HCT116 (cell line): ENCODE results near the gene ADGRE1. TPM values are rescaled to one million over a fixed set of nuclear protein-coding genes. Genes with fewer than 3 reads are reported as not detected.

Experiments
- ATAC-seq: fragments of 200-7000 bp; cut with Tn5 transposase; 2 replicates; pipeline ENCODE4 v1.9.1; 2020; ENCODE audit warnings: mild to moderate bottlenecking, moderate library complexity
- BruUV-seq: library from RNA; stranded (reverse); fragments of 400-500 nt; replicated peaks from 2 replicates; lab custom pipeline; 2021; lab: Mats Ljungman, UMichigan
- CTCF ChIA-PET: fragments of 300-600 bp; sonication (Branson Sonifier 250); formaldehyde crosslinking; loops from one replicate; lab custom pipeline; 2021; ENCODE audit warnings: antibody characterized with exemption; lab: Charles Lee
- POLR2A ChIA-PET: fragments of 300-600, 350-600 bp; sonication (Branson Sonifier 250); formaldehyde crosslinking; loops from one replicate; lab custom pipeline; 2021; ENCODE audit warnings: antibody characterized with exemption; lab: Charles Lee
- RAD21 ChIA-PET, 2 experiments: fragments of 300-600 bp; sonication (Branson Sonifier 250); formaldehyde crosslinking; loops; one replicate each; lab custom pipeline; 2023; ENCODE audit warnings: low total read pairs in 2 of 2; ENCODE audit not compliant: uncharacterized antibody in 2 of 2, unreplicated experiment in 2 of 2, low non-redundant PET in 1 of 2; lab: Charles Lee
- DNase-seq: peaks from one replicate; pipeline ENCODE4 v3.0.0-alpha.2; 2010; ENCODE audit warnings: low read depth, low spot score
- H2AFZ ChIP-seq: fragments of 200-600 bp; shearing (Covaris generic), sonication (generic); 2 replicates; pipeline ENCODE4 v1.6.1; 2017; ENCODE audit warnings: low read depth, mixed run types, mixed read lengths, antibody characterized with exemption, low read length; ENCODE audit not compliant: poor library complexity, severe bottlenecking
- H3K27ac ChIP-seq: 2 replicates; pipeline ENCODE4 v1.5.1; 2012; ENCODE audit warnings: low read depth, low read length
- H3K27me3 ChIP-seq: fragments of 200-600 bp; sonication (generic); 2 replicates; pipeline ENCODE4 v1.6.1; 2016; ENCODE audit warnings: mixed run types, low read length, mixed read lengths; ENCODE audit not compliant: insufficient read depth
- H3K36me3 ChIP-seq, 2 experiments: fragments of 200-500 bp in 1 of 2; fragments of 200-600 bp in 1 of 2; sonication (Bioruptor generic) in 1 of 2; sonication (generic) in 1 of 2; 2 replicates each; pipeline versions ENCODE4 v1.5.1 to v1.6.1; 2014 to 2016; ENCODE audit warnings: low read length in 2 of 2, inconsistent platforms in 1 of 2, mixed read lengths in 1 of 2, mixed run types in 1 of 2; ENCODE audit not compliant: insufficient read depth in 2 of 2, control insufficient read depth in 1 of 2
- H3K4me1 ChIP-seq, 2 experiments: fragments of 200-600 bp in 1 of 2; sonication (generic) in 1 of 2; 2 replicates each; pipeline versions ENCODE4 v1.5.1 to v1.6.1; 2012 to 2017; ENCODE audit warnings: low read length in 2 of 2, inconsistent platforms in 1 of 2, mild to moderate bottlenecking in 1 of 2, mixed read lengths in 1 of 2, mixed run types in 1 of 2, moderate library complexity in 1 of 2; ENCODE audit not compliant: insufficient read depth in 2 of 2, control insufficient read depth in 1 of 2
- H3K4me2 ChIP-seq: fragments of 200-600 bp; sonication (generic); 2 replicates; pipeline ENCODE4 v1.6.1; 2017; ENCODE audit warnings: mixed run types, low read length, mixed read lengths
- H3K4me3 ChIP-seq, 2 experiments: fragments of 200-600 bp in 1 of 2; sonication (generic) in 1 of 2; replicated peaks in 1 of 2; 2 replicates each; pipeline ENCODE4 v1.5.1; 2011 to 2016; ENCODE audit warnings: low read length in 2 of 2, control low read depth in 1 of 2, low read depth in 1 of 2, mild to moderate bottlenecking in 1 of 2, mixed read lengths in 1 of 2, mixed run types in 1 of 2
- H3K79me2 ChIP-seq: fragments of 200-600 bp; sonication (generic); 2 replicates; pipeline ENCODE4 v1.6.1; 2017; ENCODE audit warnings: mild to moderate bottlenecking, mixed run types, low read length, moderate library complexity, mixed read lengths; ENCODE audit not compliant: insufficient read depth
- H3K9ac ChIP-seq: fragments of 200-600 bp; sonication (generic); 2 replicates; pipeline ENCODE4 v1.6.1; 2016; ENCODE audit warnings: low read length, mixed read lengths
- H3K9me2 ChIP-seq: fragments of 200-600 bp; sonication (generic), shearing (Covaris generic); 2 replicates; pipeline ENCODE4 v1.6.1; 2017; ENCODE audit warnings: mixed run types, mild to moderate bottlenecking, moderate library complexity; ENCODE audit not compliant: insufficient read depth
- H3K9me3 ChIP-seq, 2 experiments: fragments of 200-500 bp in 1 of 2; fragments of 200-600 bp in 1 of 2; sonication (Bioruptor generic) in 1 of 2; sonication (generic) in 1 of 2; 2 replicates each; pipeline ENCODE4 v1.6.1; 2014 to 2017; ENCODE audit warnings: low read length in 2 of 2, mixed read lengths in 2 of 2, inconsistent platforms in 1 of 2, low read depth in 1 of 2, mild to moderate bottlenecking in 1 of 2, mixed run types in 1 of 2, moderate library complexity in 1 of 2; ENCODE audit not compliant: control insufficient read depth in 1 of 2, insufficient read depth in 1 of 2
- H4K20me1 ChIP-seq: fragments of 200-600 bp; sonication (generic), shearing (Covaris generic); 2 replicates; pipeline ENCODE4 v1.6.1; 2017; ENCODE audit warnings: mixed run types, mild to moderate bottlenecking, moderate library complexity; ENCODE audit not compliant: insufficient read depth
- CBX3 ChIP-seq: IDR thresholded peaks from 2 replicates; pipeline ENCODE4 v1.6.1; 2012; ENCODE audit warnings: low read depth
- EGR1 ChIP-seq: IDR thresholded peaks from 2 replicates; pipeline ENCODE4 v1.6.1; 2012; ENCODE audit warnings: low read depth
- ELF1 ChIP-seq: IDR thresholded peaks from 2 replicates; pipeline ENCODE4 v1.6.1; 2012; ENCODE audit warnings: low read depth, borderline replicate concordance
- EZH2phosphoT487 ChIP-seq: fragments of 200-600 bp; IDR thresholded peaks from 2 replicates; pipeline ENCODE4 v1.6.1; 2018; ENCODE audit warnings: antibody characterized with exemption, borderline replicate concordance
- FOSL1 ChIP-seq: IDR thresholded peaks from 2 replicates; pipeline ENCODE4 v1.6.1; 2012; ENCODE audit warnings: low read depth
- POLR2A ChIP-seq: IDR thresholded peaks from 2 replicates; pipeline ENCODE4 v1.7.0; 2011; ENCODE audit warnings: borderline replicate concordance; ENCODE audit not compliant: insufficient read depth, insufficient read length; ENCODE audit errors: extremely low read depth
- RAD21 ChIP-seq: IDR thresholded peaks from 2 replicates; pipeline ENCODE4 v1.6.1; 2012; ENCODE audit warnings: low read depth, mild to moderate bottlenecking
- SP1 ChIP-seq: IDR thresholded peaks from 2 replicates; pipeline ENCODE4 v1.6.1; 2012; ENCODE audit warnings: low read depth
- SRF ChIP-seq: IDR thresholded peaks from 2 replicates; pipeline ENCODE4 v1.6.1; 2012; ENCODE audit warnings: low read depth
- TCF7L2 ChIP-seq: IDR thresholded peaks from 2 replicates; pipeline ENCODE4 v1.7.0; 2011; ENCODE audit warnings: borderline replicate concordance, inconsistent platforms; ENCODE audit not compliant: insufficient read depth, insufficient read length; ENCODE audit errors: extremely low read depth
- ZNF274 ChIP-seq: fragments of 200-500 bp; sonication (Bioruptor generic); IDR thresholded peaks from 2 replicates; pipeline ENCODE4 v1.6.1; 2014; ENCODE audit warnings: mild to moderate bottlenecking, low read depth, low read length, inconsistent platforms
- intact Hi-C: fragments of 100-400 bp; cut with micrococcal nuclease; formaldehyde crosslinking; loops from 2 replicates; pipeline ENCODE4 v1.10.0; 2022
- total RNA-seq: library from RNA; stranded (reverse); gene quantifications from one replicate; pipeline ENCODE4 v1.2.1, GENCODE V29; 2021; ENCODE audit not compliant: unreplicated experiment
- TF ChIP-seq, protein P1 (sequence below): IDR thresholded peaks from 2 replicates; pipeline ENCODE4 v1.6.1; 2012
- TF ChIP-seq, protein P2 (sequence below): IDR thresholded peaks from 2 replicates; pipeline ENCODE4 v1.6.1; 2011; ENCODE audit warnings: mild to moderate bottlenecking, low read length, moderate library complexity; ENCODE audit not compliant: insufficient replicate concordance; ENCODE audit errors: extremely low read depth
- TF ChIP-seq, protein P3 (sequence below), 3 experiments: fragments of 200-600 bp in 1 of 3; sonication (generic) in 1 of 3; IDR thresholded peaks in 2 of 3; conservative IDR thresholded peaks in 1 of 3; 2 replicates each; pipeline ENCODE4 v1.5.1; 2012 to 2017; ENCODE audit warnings: low read depth in 2 of 3, low read length in 2 of 3, antibody characterized with exemption in 1 of 3, borderline replicate concordance in 1 of 3, control low read depth in 1 of 3, mild to moderate bottlenecking in 1 of 3, mixed read lengths in 1 of 3, mixed run types in 1 of 3, moderate library complexity in 1 of 3; ENCODE audit not compliant: insufficient read depth in 1 of 3

Gene ADGRE1
- total RNA-seq, 1 experiment from 2014 or later: not detected

DNA sequence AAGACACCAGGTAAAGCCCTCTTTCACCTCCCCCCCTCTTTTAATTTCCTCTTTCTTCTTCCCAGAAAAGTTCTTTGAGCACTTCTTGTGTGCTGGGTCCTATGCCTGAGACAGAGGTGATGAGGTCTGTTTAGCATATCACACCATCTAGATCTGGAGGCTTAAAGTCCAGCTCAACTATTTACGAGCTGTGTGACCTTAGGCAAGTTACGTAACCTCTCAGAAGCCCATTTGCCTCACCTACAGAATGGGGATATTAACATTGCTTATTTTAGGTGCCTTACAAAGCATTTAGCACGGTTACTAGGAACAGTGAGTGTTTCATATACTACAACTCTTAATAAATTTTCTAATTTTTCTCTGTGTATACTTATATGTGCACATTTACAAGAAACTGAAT is 47.7 kb downstream of the ADGRE1 start (continued):
- no peak for TF ChIP-seq RAD21

DNA sequence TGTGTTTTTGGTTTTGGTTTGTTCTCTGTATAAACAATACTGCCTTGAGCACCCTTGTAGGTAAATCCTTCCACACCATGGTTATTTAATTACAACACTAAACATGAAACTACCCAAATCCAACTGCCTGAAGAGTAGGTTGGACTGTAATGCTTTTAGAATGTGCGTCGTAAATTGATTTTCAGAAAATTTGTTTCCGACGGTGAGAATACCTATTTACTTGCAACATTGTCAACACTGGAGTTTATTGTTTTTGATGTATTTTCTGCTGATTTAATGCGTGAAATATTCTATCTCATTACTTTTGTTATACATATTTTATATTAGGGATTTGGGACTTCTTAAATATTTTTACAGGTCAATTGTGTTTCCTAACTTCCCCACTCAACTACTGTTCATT is 48.2 kb downstream of the ADGRE1 start:
- no peak overlapping the region for H3K4me2 ChIP-seq
- BruUV-seq: no TSS peak
- no peaks in the 10 kb centered on the region for H3K9me2 ChIP-seq
- H3K79me2 ChIP-seq: no peaks in the 10 kb centered on the region
- no peak for ATAC-seq
- H3K27me3 ChIP-seq: no peaks in the 10 kb centered on the region
- H3K36me3 ChIP-seq: no peaks in the 10 kb centered on the region
- H3K27ac ChIP-seq: no peak overlapping the region
- RAD21 ChIA-PET: no interaction called here
- intact Hi-C loops: no loop called here
- no peaks in the 10 kb centered on the region for H4K20me1 ChIP-seq
- no peaks in the 10 kb centered on the region for H3K4me1 ChIP-seq
- TF ChIP-seq FOSL1 (no peak), TCF7L2 (no peak), RAD21 (no peak), ELF1 (no peak), SP1 (no peak)
- TF ChIP-seq, protein P1, sequence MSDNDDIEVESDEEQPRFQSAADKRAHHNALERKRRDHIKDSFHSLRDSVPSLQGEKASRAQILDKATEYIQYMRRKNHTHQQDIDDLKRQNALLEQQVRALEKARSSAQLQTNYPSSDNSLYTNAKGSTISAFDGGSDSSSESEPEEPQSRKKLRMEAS: no peak
- H2AFZ ChIP-seq: no peak overlapping the region
- no peak overlapping the region for H3K9ac ChIP-seq
- CTCF ChIA-PET: no interaction called here
- POLR2A ChIA-PET: no interaction called here
- H3K9me3 ChIP-seq: no peaks in the 10 kb centered on the region
- no peak for DNase-seq
- no peak overlapping the region for H3K4me3 ChIP-seq

DNA sequence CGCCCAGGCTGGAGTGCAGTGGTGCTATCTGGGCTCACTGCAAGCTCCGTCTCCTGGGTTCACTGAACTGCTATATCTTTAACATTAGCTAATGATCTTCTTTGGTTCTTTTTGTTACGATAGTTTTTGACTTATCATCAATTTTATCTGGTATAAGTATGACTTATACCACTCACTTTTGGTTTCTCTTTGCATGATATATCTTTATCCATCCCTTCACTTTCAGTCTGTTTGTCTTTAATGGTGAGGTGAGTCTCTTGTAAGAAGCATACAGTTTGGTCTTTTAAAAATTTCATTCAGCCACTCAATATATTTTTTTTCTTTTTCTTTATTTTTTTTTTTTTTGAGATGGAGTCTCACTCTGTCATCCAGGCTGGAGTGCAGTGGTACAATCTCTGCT is 58.4 kb downstream of the ADGRE1 start:
- DNase-seq (no peak), ATAC-seq (no peak)
- H3K27me3 ChIP-seq: no peaks in the 10 kb centered on the region
- H3K4me1 ChIP-seq: peaks cover 0 to 7% of the 10 kb centered on the region in 2 experiments; a peak in 2 of 4 replicates
- no peak overlapping the region for H3K4me3 ChIP-seq
- no peaks in the 10 kb centered on the region for H3K9me2 ChIP-seq
- POLR2A ChIA-PET: no interaction called here
- H3K9ac ChIP-seq: no peak overlapping the region
- no peaks in the 10 kb centered on the region for H3K79me2 ChIP-seq
- CTCF ChIA-PET: interaction anchor here (1.3 kb wide), 1 partner anchor 18 kb away, joined by 3 read pairs; no protein-coding TSS in a partner anchor
- no peaks in the 10 kb centered on the region for H4K20me1 ChIP-seq
- H3K36me3 ChIP-seq: no peaks in the 10 kb centered on the region
- RAD21 ChIA-PET: no interaction called here
- no TSS peak for BruUV-seq
- no peak overlapping the region for H3K27ac ChIP-seq
- intact Hi-C loops: loop anchor here (10.0 kb wide), 1 partner anchor 399 kb away; the partner anchor contains the start of gene ARHGEF18
- H2AFZ ChIP-seq: no peak overlapping the region
- no peaks in the 10 kb centered on the region for H3K9me3 ChIP-seq
- H3K4me2 ChIP-seq: no peak overlapping the region
- TF ChIP-seq, protein P1: no peak
- TF ChIP-seq POLR2A (no peak), SRF (no peak), RAD21 (no peak), ELF1 (no peak), FOSL1 (no peak), EZH2phosphoT487 (no peak), CBX3 (no peak), ZNF274 (no peak), EGR1 (no peak)
- TF ChIP-seq, protein P2, sequence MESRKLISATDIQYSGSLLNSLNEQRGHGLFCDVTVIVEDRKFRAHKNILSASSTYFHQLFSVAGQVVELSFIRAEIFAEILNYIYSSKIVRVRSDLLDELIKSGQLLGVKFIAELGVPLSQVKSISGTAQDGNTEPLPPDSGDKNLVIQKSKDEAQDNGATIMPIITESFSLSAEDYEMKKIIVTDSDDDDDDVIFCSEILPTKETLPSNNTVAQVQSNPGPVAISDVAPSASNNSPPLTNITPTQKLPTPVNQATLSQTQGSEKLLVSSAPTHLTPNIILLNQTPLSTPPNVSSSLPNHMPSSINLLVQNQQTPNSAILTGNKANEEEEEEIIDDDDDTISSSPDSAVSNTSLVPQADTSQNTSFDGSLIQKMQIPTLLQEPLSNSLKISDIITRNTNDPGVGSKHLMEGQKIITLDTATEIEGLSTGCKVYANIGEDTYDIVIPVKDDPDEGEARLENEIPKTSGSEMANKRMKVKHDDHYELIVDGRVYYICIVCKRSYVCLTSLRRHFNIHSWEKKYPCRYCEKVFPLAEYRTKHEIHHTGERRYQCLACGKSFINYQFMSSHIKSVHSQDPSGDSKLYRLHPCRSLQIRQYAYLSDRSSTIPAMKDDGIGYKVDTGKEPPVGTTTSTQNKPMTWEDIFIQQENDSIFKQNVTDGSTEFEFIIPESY: no peak
- TF ChIP-seq, protein P3, sequence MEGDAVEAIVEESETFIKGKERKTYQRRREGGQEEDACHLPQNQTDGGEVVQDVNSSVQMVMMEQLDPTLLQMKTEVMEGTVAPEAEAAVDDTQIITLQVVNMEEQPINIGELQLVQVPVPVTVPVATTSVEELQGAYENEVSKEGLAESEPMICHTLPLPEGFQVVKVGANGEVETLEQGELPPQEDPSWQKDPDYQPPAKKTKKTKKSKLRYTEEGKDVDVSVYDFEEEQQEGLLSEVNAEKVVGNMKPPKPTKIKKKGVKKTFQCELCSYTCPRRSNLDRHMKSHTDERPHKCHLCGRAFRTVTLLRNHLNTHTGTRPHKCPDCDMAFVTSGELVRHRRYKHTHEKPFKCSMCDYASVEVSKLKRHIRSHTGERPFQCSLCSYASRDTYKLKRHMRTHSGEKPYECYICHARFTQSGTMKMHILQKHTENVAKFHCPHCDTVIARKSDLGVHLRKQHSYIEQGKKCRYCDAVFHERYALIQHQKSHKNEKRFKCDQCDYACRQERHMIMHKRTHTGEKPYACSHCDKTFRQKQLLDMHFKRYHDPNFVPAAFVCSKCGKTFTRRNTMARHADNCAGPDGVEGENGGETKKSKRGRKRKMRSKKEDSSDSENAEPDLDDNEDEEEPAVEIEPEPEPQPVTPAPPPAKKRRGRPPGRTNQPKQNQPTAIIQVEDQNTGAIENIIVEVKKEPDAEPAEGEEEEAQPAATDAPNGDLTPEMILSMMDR (IDR thresholded peaks at IDR 0.05 in 2 of 3, conservative IDR thresholded peaks at IDR 0.05 in 1 of 3; ENCODE audit: borderline replicate concordance in 1 of 3, insufficient read depth in 1 of 3, low read depth in 2 of 3, low read length in 2 of 3): no peak
